Nephron progenitor cell (in vitro differentiated cells): ENCODE results near the gene PKN2.
A peak's percentile ranks its signal among the peaks of the same experiment; 100 is the strongest.

ENCODE experiments used
- DNase-seq: peaks from one replicate; pipeline ENCODE4 v3.0.0; 2021
- H3K27ac Mint-ChIP-seq: 2 replicates; pipeline ENCODE4 v1.8.0; 2021; ENCODE audit warnings: mild to moderate bottlenecking, moderate library complexity, mixed read lengths
- H3K27me3 Mint-ChIP-seq: 2 replicates; pipeline ENCODE4 v1.8.0; 2021; ENCODE audit warnings: mild to moderate bottlenecking, low read depth, mixed read lengths; ENCODE audit not compliant: poor library complexity
- H3K36me3 Mint-ChIP-seq: 2 replicates; pipeline ENCODE4 v1.8.0; 2021; ENCODE audit warnings: low read depth, mixed read lengths
- H3K4me1 Mint-ChIP-seq: 2 replicates; pipeline ENCODE4 v1.8.0; 2021; ENCODE audit warnings: mixed read lengths
- H3K4me3 Mint-ChIP-seq: 2 replicates; pipeline ENCODE4 v1.8.0; 2021; ENCODE audit warnings: mild to moderate bottlenecking, moderate library complexity, mixed read lengths
- H3K9me3 Mint-ChIP-seq: 2 replicates; pipeline ENCODE4 v1.8.0; 2021; ENCODE audit warnings: mild to moderate bottlenecking, moderate library complexity, mixed read lengths
- CTCF ChIP-seq: fragments of 200-600 bp; sonication (generic); IDR thresholded peaks from 2 replicates; pipeline ENCODE4 v1.5.0; 2021; ENCODE audit warnings: antibody characterized with exemption

Gene PKN2

DNA sequence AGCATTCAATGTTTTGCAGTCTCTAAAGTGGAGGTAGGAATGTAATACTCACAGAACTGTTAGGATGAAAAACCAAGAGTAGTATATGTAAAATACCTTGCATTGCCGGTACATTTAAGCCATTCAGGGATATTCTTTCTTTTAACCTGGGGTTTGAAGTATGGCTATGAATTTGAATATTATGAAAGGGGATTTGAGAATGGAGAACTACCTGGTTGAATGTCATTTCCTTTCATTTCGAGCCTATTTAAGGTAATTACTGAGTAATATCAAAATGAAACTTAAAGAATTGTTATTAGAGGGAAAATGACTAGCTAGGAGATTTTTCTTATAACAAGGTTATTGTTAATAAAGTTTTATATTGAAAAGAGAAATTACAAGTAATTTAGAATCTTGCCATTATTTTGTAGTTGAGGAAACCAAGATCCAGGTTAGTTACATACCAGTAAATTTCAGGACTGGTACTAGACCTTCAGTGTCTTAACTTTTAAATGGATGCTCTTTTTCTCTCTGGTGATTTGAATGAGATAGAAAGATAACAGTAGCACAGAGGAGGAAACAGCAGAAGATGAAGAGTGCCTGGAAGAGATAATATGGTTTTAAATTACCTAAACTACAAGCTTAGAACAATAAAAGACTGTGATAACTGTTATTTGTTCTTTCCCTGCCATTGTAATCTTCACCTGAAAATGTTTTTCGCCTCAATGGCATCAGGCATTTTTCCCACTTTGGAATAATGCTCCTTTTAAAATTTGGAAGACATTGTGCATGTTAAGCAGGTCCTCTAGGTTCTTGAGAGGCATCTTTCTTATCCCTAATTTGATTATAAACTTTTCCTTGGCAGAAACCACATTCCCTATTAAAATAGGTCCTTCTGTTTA, 103.2 kb downstream of the PKN2 start:
- peak overlapping the region; percentile 58 for H3K27ac Mint-ChIP-seq
- H3K4me3 Mint-ChIP-seq, result no peak overlapping the region
- H3K36me3 Mint-ChIP-seq, result peaks cover 63% of the 10 kb centered on the region
- no peak for TF ChIP-seq CTCF
- no peak for DNase-seq
- no peaks in the 10 kb centered on the region for H3K4me1 Mint-ChIP-seq
- H3K27me3 Mint-ChIP-seq, result no peaks in the 10 kb centered on the region
- no peaks in the 10 kb centered on the region for H3K9me3 Mint-ChIP-seq

DNA sequence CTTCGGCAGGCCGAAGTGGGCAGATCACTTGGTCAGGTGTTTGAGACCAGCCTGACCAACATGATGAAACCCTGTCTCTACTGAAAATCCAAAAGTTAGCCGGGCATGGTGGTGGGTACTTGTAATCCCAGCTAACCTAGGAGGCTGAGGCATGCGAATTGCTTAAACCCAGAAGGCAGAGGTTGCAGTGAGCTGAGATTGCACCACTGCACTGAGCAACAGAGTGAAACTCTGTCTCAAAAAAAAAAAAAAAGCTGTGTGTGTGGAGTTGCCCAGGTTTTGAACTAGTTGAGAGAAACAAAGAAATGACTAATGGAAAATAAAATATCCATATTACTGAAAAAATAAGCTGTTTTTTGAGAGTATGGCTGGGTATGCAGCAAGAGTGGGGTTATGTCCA, 107.1 kb downstream of the PKN2 start:
- Mint-ChIP-seq H3K4me1 (no peaks in the 10 kb centered on the region), H3K36me3 (peaks cover 50% of the 10 kb centered on the region), H3K27me3 (no peaks in the 10 kb centered on the region), H3K9me3 (no peaks in the 10 kb centered on the region), H3K4me3 (no peak overlapping the region), H3K27ac (peak overlapping the region; percentile 65)
- TF ChIP-seq CTCF, result no peak
- no peak for DNase-seq

DNA sequence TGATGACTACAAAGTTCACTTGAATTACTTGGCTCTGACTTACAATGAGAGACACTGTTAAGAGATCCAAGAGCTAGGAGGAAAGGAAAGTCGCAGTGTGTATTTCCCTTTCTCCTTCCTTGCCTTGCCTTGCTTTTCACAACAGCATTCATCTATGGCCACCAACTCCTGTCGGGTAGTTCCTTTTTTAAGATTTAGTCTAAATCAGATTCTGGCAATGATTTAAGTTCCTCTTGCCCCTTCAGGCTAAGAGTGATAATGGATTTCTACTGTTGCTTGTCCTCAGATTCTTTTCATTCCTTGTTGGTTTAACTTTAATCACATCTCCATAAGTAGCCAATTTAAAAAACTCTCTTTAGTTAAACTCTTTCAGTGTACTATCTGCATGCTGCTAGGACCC, 115.4 kb downstream of the PKN2 start:
- Mint-ChIP-seq H3K9me3 (peaks cover 19% of the 10 kb centered on the region), H3K36me3 (peaks cover 81% of the 10 kb centered on the region), H3K27me3 (no peaks in the 10 kb centered on the region), H3K4me1 (peaks cover 7% of the 10 kb centered on the region), H3K4me3 (no peak overlapping the region), H3K27ac (peak overlapping the region; percentile 29)
- DNase-seq, result no peak
- TF ChIP-seq CTCF, result no peak

- DNase-seq, result no peak
- TF ChIP-seq CTCF, result peak; percentile 52
- H3K27ac Mint-ChIP-seq, result no peak overlapping the region
- H3K36me3 Mint-ChIP-seq, result peaks cover 75% of the 10 kb centered on the region
- H3K27me3 Mint-ChIP-seq, result no peaks in the 10 kb centered on the region
- peaks cover 19% of the 10 kb centered on the region for H3K9me3 Mint-ChIP-seq
- H3K4me3 Mint-ChIP-seq, result no peak overlapping the region
- H3K4me1 Mint-ChIP-seq, result peaks cover 7% of the 10 kb centered on the region
Measured at GRCh38 chr1:88800382-88801051, 116.4 kb downstream of the PKN2 start.

GRCh38 chr1:88801575-88802208, 117.6 kb downstream of the PKN2 start:
- peaks cover 19% of the 10 kb centered on the region for H3K9me3 Mint-ChIP-seq
- no peak for TF ChIP-seq CTCF
- H3K27me3 Mint-ChIP-seq, result no peaks in the 10 kb centered on the region
- peak overlapping the region; percentile 78 for H3K27ac Mint-ChIP-seq
- no peak overlapping the region for H3K4me3 Mint-ChIP-seq
- no peak for DNase-seq
- H3K36me3 Mint-ChIP-seq, result peaks cover 79% of the 10 kb centered on the region
- peaks cover 7% of the 10 kb centered on the region for H3K4me1 Mint-ChIP-seq
